Duodenal mucosa (tissue), 2 donors: ENCODE results near the gene TMEM92.
"Not testable (repeated sequence)": the region's sequence is repeated elsewhere in the genome, so short reads cannot be mapped to it uniquely, and the experiment has no call there.

Source experiments
- H3K27ac ChIP-seq: one replicate; pipeline ENCODE4 v1.7.0; 2013; ENCODE audit warnings: low read depth, low read length
- H3K27me3 ChIP-seq, 2 donors: one replicate each; pipeline ENCODE4 v1.7.0; 2013; ENCODE audit warnings: low read length in 2 of 2, control low read depth in 1 of 2; ENCODE audit not compliant: insufficient read depth in 2 of 2, control insufficient read depth in 1 of 2
- H3K36me3 ChIP-seq, 2 donors: one replicate each; pipeline ENCODE4 v1.7.0; 2013; ENCODE audit warnings: low read length in 2 of 2, control low read depth in 1 of 2; ENCODE audit not compliant: insufficient read depth in 2 of 2, control insufficient read depth in 1 of 2
- H3K4me1 ChIP-seq, 2 donors: one replicate each; pipeline ENCODE4 v1.7.0; 2013; ENCODE audit warnings: low read length in 2 of 2, control low read depth in 1 of 2; ENCODE audit not compliant: insufficient read depth in 2 of 2, control insufficient read depth in 1 of 2
- H3K4me3 ChIP-seq, 2 donors: one replicate each; pipeline ENCODE4 v1.7.0; 2013; ENCODE audit warnings: low read length in 2 of 2, low read depth in 1 of 2
- H3K9ac ChIP-seq, 2 donors: one replicate each; pipeline ENCODE4 v1.7.0; 2013; ENCODE audit warnings: low read length in 2 of 2, low read depth in 1 of 2
- H3K9me3 ChIP-seq, 2 donors: one replicate each; pipeline ENCODE4 v1.7.0; 2013; ENCODE audit warnings: low read length in 2 of 2, control low read depth in 1 of 2; ENCODE audit not compliant: control insufficient read depth in 1 of 2

TMEM92 gene

GRCh38 chr17:50268743-50269275 lies 5.5 kb upstream of the TMEM92 start:
- Histone ChIP-seq H3K4me1 (peaks cover 17% of the 10 kb centered on the region in 2 donors), H3K27me3 (no peaks in the 10 kb centered on the region), H3K36me3 (no peaks in the 10 kb centered on the region), H3K9me3 (no peaks in the 10 kb centered on the region), H3K9ac (no peak overlapping the region), H3K4me3 (no peak overlapping the region), H3K27ac (no peak overlapping the region)

DNA sequence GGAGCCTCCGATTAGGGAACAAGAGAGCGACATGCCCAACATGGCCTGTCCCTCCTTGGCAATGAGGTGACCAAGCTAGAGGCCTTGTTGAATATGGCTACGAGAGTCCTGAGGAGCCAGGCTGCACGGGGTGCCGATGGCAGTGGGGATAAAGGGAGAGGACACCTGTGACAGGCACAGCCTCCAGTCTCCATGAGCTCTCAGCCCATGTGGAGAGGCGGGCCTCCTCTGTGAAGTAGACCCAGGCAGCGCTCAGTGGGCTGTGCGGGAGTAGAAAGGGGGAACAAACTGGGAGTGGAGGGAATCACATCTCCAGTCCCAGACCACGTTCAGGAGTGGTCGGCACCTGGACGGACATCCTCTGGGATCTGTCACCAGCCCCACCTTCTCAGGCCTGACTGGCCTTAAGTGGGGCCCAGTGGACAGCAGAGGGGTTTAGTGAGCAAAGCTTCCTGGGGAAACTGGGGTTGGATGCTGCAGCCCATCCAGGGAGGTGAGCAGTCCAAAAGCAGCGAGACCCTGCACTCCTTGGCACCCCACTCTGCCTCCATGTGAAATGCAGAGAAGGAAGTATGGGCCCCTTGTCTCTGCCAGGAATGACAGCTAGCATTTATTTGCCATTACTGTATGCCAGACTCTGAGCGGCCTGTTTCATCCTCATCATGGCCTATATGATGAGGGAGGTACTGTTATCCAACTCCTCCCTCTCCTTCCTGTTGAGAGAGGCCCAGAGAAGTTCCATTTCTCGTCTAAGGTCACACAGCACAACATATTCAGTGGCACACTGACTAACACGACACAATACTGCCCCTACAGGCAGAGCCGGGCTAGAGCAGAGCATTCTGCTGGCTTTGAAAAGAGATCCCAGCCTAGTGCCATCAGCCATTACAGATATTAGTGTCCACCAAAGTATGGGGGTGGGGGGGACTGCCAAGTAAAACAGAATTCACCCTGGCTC lies 4.5 kb upstream of the TMEM92 start:
- Histone ChIP-seq H3K36me3 (no peaks in the 10 kb centered on the region), H3K27ac (no peak overlapping the region), H3K4me3 (no peak overlapping the region), H3K9ac (no peak overlapping the region), H3K27me3 (peaks cover 0 to 3% of the 10 kb centered on the region in 2 donors), H3K4me1 (peaks cover 17% of the 10 kb centered on the region in 2 donors), H3K9me3 (no peaks in the 10 kb centered on the region)

DNA sequence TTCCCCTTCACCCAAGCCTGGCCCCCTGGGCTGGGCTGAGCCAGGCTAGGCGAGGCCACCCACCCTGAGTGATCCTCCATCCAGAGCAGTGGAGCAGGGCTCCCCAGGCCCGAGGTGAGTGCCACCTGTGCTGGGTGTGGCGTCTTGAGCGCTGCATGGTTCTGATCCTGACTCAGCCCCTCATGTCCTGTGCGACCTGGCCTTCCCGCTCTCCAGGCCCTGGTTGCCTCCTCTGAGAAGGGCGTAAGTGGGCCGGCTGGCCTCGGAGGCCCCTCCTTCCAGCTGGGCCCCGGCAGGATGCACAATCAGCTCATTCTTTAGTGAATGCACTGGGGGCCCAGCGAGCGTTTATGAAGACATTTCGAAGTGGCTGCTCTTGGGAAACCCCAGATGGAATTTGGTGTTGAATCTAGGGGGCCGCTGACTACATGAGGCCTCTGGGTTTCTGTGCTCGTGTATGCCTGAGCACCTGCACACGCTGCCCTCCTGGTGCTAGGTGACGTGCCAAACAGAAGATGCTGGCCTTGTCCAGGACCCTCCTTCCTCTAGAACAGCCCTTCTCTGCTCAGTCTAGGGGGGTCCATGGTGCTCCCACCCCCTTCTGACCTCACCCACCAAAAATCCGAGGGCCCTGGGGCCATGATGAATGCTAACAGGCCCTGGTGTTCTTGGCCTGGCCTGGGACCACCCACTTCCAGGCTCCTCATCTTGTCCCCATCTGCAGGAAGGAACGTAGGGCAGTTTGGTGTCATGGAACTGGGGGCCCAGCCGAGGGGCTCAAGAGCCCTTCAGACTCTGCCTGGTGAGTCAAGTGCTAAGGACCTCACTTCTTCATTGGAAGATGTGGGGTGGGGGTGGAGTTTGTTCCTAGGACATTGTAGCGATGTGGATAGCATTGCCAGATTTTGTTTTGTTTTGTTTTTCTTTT lies 3.6 kb upstream of the TMEM92 start:
- Histone ChIP-seq H3K9me3 (no peaks in the 10 kb centered on the region), H3K36me3 (no peaks in the 10 kb centered on the region), H3K4me3 (no peak overlapping the region), H3K9ac (no peak overlapping the region), H3K4me1 (peaks cover 17% of the 10 kb centered on the region in 2 donors), H3K27me3 (peaks cover 0 to 7% of the 10 kb centered on the region in 2 donors), H3K27ac (no peak overlapping the region)

DNA sequence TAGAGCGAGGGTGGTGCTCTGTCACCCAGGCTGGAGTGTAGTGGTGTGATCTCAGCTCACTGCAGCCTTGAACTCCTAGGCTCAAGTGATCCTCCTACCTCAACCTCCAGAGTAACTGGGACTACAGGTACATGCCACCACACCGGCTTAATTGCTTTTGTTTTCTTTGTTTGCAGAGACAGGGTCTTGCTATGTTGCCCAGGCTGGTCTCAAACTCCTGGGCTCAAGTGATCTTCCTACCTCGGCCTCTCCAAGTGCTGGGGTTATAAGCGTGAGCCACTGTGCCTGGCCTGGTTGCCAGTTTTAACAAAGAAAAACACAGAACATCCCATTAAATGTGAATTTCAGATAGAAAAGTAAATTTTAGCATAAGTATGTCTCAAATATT lies 2.9 kb upstream of the TMEM92 start:
- not testable (repeated sequence) for H3K9me3 ChIP-seq, H3K9ac ChIP-seq, H3K27ac ChIP-seq, H3K4me3 ChIP-seq, H3K36me3 ChIP-seq, H3K27me3 ChIP-seq
- peaks cover 17 to 21% of the 10 kb centered on the region in 2 donors for H3K4me1 ChIP-seq

GRCh38 chr17:50272246-50272645 lies 2.0 kb upstream of the TMEM92 start:
- peaks cover 0 to 7% of the 10 kb centered on the region in 2 donors for H3K27me3 ChIP-seq
- peaks cover 22 to 24% of the 10 kb centered on the region in 2 donors for H3K4me1 ChIP-seq
- H3K27ac ChIP-seq, result no peak overlapping the region
- no peaks in the 10 kb centered on the region for H3K9me3 ChIP-seq
- H3K9ac ChIP-seq, result peak overlapping the region; percentile 66 to 69
- no peaks in the 10 kb centered on the region for H3K36me3 ChIP-seq
- H3K4me3 ChIP-seq, result peak overlapping the region; percentile 84 to 88

DNA sequence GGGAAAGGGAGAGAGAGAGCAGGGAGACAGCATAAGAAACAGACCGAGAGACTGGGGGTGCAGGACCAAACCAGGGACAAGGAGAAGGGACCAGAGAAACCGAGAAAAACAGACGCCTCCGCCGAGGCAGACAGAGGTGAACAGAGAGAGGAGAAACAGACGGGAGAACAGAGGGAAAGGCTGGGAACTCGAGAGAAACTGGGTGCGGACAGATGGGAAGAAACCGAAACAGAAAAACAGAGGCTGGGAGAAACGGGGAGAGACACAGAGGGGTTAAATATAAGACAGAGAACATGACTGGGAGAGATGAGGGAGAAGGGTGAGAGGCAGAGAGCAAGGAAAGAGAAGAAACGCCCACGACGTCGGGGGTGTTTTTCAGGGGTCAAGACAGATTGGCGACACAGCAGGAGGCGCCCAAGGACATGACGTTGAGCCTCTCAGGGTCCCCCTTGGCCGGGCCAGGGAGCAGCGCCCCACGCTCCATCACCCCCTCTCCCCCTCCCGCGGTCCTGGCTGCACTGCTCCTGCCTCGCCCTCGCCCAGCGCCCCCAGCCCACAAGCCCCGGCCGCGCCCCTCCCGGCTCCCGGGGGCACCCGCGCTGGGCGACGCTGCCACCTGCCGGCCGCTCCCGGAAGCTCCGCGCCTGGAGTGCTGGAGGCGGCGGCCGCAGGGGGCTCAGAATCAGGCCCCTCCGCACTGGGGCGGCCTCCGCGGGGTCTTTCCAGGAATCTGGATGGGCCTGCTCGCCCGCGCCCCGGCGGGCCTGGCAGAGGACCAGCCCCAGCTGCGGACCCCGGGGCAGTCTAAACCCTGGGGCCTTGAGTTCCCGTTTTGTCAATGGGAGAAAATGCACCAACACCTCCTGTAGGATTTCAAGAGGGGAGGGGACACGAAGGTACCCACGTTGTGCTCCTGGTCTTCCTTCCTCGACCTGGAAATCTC lies 1.3 kb upstream of the TMEM92 start:
- no peaks in the 10 kb centered on the region for H3K9me3 ChIP-seq
- H3K27ac ChIP-seq, result no peak overlapping the region
- peaks cover 0 to under 1% of the 10 kb centered on the region in 2 donors for H3K36me3 ChIP-seq
- peaks cover 0 to 7% of the 10 kb centered on the region in 2 donors for H3K27me3 ChIP-seq
- peaks cover 26 to 28% of the 10 kb centered on the region in 2 donors for H3K4me1 ChIP-seq
- peak overlapping the region; percentile 84 to 88 for H3K4me3 ChIP-seq
- peak overlapping the region; percentile 66 to 69 for H3K9ac ChIP-seq

DNA sequence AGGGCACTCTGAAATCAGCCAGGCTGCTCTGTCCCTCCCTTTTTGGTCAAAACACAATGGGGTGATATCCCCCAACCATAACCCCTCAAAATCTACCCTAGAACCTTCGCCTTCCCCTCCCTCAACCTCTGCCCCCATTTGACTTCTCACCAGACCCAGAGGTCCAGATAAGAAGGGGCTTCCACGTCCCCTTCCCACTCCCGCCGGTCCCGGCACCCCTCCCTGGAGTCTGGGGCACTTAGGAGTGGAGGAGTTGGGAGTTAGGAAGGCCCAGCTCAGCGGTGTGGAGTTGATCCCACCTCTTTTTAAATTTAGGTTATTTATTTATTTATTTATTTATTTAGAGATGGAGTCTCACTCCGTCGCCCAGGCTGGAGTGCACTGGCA lies 619 bp upstream of the TMEM92 start:
- Histone ChIP-seq H3K36me3 (peaks cover 0 to 5% of the 10 kb centered on the region in 2 donors), H3K27ac (no peak overlapping the region), H3K27me3 (peaks cover 0 to 7% of the 10 kb centered on the region in 2 donors), H3K4me1 (peaks cover 28 to 33% of the 10 kb centered on the region in 2 donors), H3K9me3 (no peaks in the 10 kb centered on the region), H3K9ac (peak overlapping the region in 1 of 2 donors; percentile 46), H3K4me3 (peak overlapping the region; percentile 84 to 88)

GRCh38 chr17:50274897-50275221 lies 593 bp downstream of the TMEM92 start:
- Histone ChIP-seq H3K27ac (peak overlapping the region; percentile 73), H3K27me3 (peaks cover 0 to 7% of the 10 kb centered on the region in 2 donors), H3K4me3 (peak overlapping the region; percentile 75 to 92)

DNA sequence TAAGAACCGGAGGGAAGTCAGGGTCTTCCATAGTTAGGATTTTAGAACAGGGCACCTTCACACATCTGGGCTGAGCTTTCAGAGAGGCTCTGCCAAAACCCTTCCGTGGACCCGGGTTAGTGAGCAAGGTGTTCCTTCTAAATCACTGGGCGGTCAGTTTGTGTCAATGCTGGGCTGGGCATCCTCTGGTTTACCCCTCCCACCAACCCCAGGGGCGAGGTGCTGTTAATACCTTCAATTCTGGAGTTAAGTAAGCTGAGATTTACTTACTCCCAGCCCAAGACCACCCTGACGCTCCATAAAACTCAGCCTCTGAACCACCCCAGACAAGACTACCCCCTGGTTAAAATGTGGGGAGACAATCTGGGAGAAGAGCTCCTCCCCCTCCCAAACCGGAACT lies 1.0 kb downstream of the TMEM92 start:
- Histone ChIP-seq H3K9me3 (no peaks in the 10 kb centered on the region), H3K27me3 (peaks cover 0 to 7% of the 10 kb centered on the region in 2 donors), H3K4me3 (peak overlapping the region; percentile 75 to 92), H3K9ac (peak overlapping the region; percentile 72 to 92), H3K4me1 (peaks cover 38 to 44% of the 10 kb centered on the region in 2 donors), H3K27ac (no peak overlapping the region), H3K36me3 (peaks cover 0 to 5% of the 10 kb centered on the region in 2 donors)

More at GRCh38 chr17:50274897-50275221, 593 bp downstream of the TMEM92 start:
- Histone ChIP-seq H3K4me1 (peaks cover 34 to 40% of the 10 kb centered on the region in 2 donors), H3K9me3 (no peaks in the 10 kb centered on the region), H3K36me3 (peaks cover 0 to 5% of the 10 kb centered on the region in 2 donors), H3K9ac (peak overlapping the region; percentile 72 to 92)
